Neural progenitor cell (in vitro differentiated cells): ENCODE results near the gene GALNS.

Experiments
- EZH2 ChIP-seq: fragments of 200-600 bp; sonication (generic); IDR thresholded peaks from 2 replicates; pipeline ENCODE4 v1.6.1; 2017; ENCODE audit warnings: antibody characterized with exemption, mild to moderate bottlenecking, moderate library complexity
- TF ChIP-seq, protein P1 (sequence below): fragments of 200-600 bp; sonication (generic); IDR thresholded peaks from 2 replicates; pipeline ENCODE4 v1.5.1; 2017; ENCODE audit warnings: antibody characterized with exemption, mild to moderate bottlenecking

DNA sequence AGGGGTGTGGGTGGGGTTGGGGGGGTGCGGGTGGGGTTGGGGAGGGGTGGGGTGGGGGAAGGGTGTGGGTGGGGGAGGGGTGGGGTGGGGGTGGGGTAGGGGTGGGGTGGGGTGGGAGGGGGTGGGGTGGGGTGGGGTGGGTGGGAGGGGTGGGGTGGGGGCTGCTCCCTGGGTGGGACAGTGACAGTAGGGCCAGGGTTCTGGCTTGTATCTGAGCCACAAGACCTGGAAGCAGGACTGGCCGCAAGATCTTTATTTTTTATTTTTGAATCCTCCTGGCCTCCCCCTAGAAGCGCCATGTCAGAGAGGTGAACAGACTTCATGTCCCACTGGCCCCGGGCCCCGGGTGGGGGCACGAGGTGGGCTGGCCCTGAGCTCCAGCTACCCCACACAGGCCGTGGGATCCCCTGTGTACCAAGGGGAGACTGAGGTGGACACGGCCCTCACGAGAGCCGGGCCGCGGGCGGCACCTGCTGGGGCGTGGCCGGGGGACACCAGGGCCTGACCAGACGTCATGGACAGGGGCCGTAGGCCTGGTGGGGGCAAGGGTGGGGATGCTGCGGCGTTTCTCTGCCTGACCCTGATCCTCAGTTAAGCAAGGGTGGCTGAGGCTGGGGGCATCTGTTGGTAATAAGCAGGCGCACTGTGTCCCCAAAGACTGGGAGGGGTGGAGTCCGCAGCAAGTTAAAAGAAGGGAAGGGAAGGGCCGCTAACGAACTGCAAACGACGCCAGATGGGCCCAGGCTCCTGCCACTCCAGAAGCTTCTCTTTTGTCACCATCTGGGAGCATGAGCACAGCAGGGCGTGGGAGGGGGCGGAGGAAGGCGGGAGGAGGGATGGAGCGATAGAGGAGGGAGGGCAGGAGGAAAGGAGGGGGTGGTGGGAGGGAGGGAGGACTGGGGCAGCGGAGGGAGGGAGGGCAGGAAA, 32.0 kb upstream of the GALNS start:
- TF ChIP-seq, protein P1, sequence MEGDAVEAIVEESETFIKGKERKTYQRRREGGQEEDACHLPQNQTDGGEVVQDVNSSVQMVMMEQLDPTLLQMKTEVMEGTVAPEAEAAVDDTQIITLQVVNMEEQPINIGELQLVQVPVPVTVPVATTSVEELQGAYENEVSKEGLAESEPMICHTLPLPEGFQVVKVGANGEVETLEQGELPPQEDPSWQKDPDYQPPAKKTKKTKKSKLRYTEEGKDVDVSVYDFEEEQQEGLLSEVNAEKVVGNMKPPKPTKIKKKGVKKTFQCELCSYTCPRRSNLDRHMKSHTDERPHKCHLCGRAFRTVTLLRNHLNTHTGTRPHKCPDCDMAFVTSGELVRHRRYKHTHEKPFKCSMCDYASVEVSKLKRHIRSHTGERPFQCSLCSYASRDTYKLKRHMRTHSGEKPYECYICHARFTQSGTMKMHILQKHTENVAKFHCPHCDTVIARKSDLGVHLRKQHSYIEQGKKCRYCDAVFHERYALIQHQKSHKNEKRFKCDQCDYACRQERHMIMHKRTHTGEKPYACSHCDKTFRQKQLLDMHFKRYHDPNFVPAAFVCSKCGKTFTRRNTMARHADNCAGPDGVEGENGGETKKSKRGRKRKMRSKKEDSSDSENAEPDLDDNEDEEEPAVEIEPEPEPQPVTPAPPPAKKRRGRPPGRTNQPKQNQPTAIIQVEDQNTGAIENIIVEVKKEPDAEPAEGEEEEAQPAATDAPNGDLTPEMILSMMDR, result no peak
- TF ChIP-seq EZH2, result no peak
